GM23338 (cell line): Measurements from ENCODE around the gene TXNRD1. TPM values are rescaled to one million over a fixed set of nuclear protein-coding genes. Genes with fewer than 3 reads are reported as not detected.

Experiments used
- ATAC-seq: fragments of 200-7000 bp; cut with Tn5 transposase; 3 replicates; pipeline ENCODE4 v1.9.1; 2020
- DNase-seq: peaks from one replicate; pipeline ENCODE4 v3.0.0-alpha.2; 2015; ENCODE audit warnings: low spot score
- H2AFZ ChIP-seq: fragments of 200-600 bp; sonication (generic); 2 replicates; pipeline ENCODE4 v1.8.0; 2016; ENCODE audit warnings: antibody characterized with exemption, mild to moderate bottlenecking, moderate library complexity
- H3F3A ChIP-seq: fragments of 200-600 bp; sonication (generic); replicated peaks from 2 replicates; pipeline ENCODE4 v1.8.0; 2017; ENCODE audit warnings: antibody characterized with exemption, mixed run types, low read depth
- H3K27ac ChIP-seq: fragments of 200-600 bp; sonication (generic); 2 replicates; pipeline ENCODE4 v1.6.1; 2016; ENCODE audit warnings: low read depth
- H3K27me3 ChIP-seq: fragments of 200-600 bp; sonication (generic); 2 replicates; pipeline ENCODE4 v1.8.0; 2016; ENCODE audit warnings: mild to moderate bottlenecking, mixed run types, moderate library complexity; ENCODE audit not compliant: insufficient read depth
- H3K36me3 ChIP-seq: fragments of 200-600 bp; sonication (generic); 2 replicates; pipeline ENCODE4 v1.8.0; 2016; ENCODE audit warnings: mild to moderate bottlenecking; ENCODE audit not compliant: insufficient read depth
- H3K4me1 ChIP-seq: fragments of 200-600 bp; sonication (generic); 2 replicates; pipeline ENCODE4 v1.8.0; 2016; ENCODE audit warnings: mild to moderate bottlenecking, moderate library complexity; ENCODE audit not compliant: insufficient read depth
- H3K4me2 ChIP-seq: fragments of 200-600 bp; sonication (generic); 2 replicates; pipeline ENCODE4 v1.7.1; 2017; ENCODE audit warnings: mixed run types
- H3K4me3 ChIP-seq: fragments of 200-600 bp; sonication (generic); 2 replicates; pipeline ENCODE4 v1.6.1; 2016; ENCODE audit warnings: mixed run types
- H3K79me2 ChIP-seq: fragments of 200-600 bp; sonication (generic); replicated peaks from 2 replicates; pipeline ENCODE4 v1.8.0; 2017; ENCODE audit warnings: mild to moderate bottlenecking; ENCODE audit not compliant: insufficient read depth
- H3K9me2 ChIP-seq: fragments of 200-600 bp; sonication (generic); 2 replicates; pipeline ENCODE4 v1.8.0; 2017; ENCODE audit not compliant: insufficient read depth
- H4K20me1 ChIP-seq: fragments of 200-600 bp; sonication (generic); replicated peaks from 2 replicates; pipeline ENCODE4 v1.8.0; 2017; ENCODE audit warnings: mild to moderate bottlenecking; ENCODE audit not compliant: insufficient read depth
- H3K27ac Mint-ChIP-seq: 2 replicates; pipeline ENCODE4 v1.8.0; 2020; ENCODE audit warnings: inconsistent platforms, mild to moderate bottlenecking, moderate library complexity, mixed read lengths
- H3K27me3 Mint-ChIP-seq: 3 replicates; pipeline ENCODE4 v1.8.0; 2022; ENCODE audit warnings: low read depth, mild to moderate bottlenecking, moderate library complexity, mixed read lengths, inconsistent platforms; ENCODE audit not compliant: insufficient read depth, poor library complexity
- H3K36me3 Mint-ChIP-seq: 3 replicates; pipeline ENCODE4 v1.8.0; 2021; ENCODE audit warnings: low read depth, mild to moderate bottlenecking, inconsistent platforms, moderate library complexity, mixed read lengths
- H3K4me1 Mint-ChIP-seq: 3 replicates; pipeline ENCODE4 v1.8.0; 2020; ENCODE audit warnings: mild to moderate bottlenecking, inconsistent platforms, mixed read lengths
- H3K4me3 Mint-ChIP-seq: 3 replicates; pipeline ENCODE4 v1.8.0; 2021; ENCODE audit warnings: moderate library complexity, mild to moderate bottlenecking, inconsistent platforms, mixed read lengths
- H3K9me3 Mint-ChIP-seq: 3 replicates; pipeline ENCODE4 v1.8.0; 2020; ENCODE audit warnings: moderate library complexity, mild to moderate bottlenecking, inconsistent platforms, mixed read lengths
- CTCF ChIP-seq, 2 experiments: fragments of 200-600 bp in 1 of 2; sonication (generic) in 1 of 2; conservative IDR thresholded peaks; 2 replicates each; pipeline versions ENCODE4 v1.5.1 to v1.6.1; 2016 to 2017; ENCODE audit warnings: antibody characterized with exemption in 2 of 2, low read depth in 2 of 2, mild to moderate bottlenecking in 2 of 2, moderate library complexity in 1 of 2
- EZH2 ChIP-seq: fragments of 200-600 bp; sonication (generic); IDR thresholded peaks from one replicate; pipeline ENCODE4 v1.8.0; 2017; ENCODE audit warnings: antibody characterized with exemption, mild to moderate bottlenecking, low read depth; ENCODE audit not compliant: unreplicated experiment
- EZH2phosphoT487 ChIP-seq: fragments of 200-600 bp; sonication (generic); IDR thresholded peaks from one replicate; pipeline ENCODE4 v1.8.1; 2018; ENCODE audit warnings: antibody characterized with exemption; ENCODE audit not compliant: unreplicated experiment
- NANOG ChIP-seq: IDR thresholded peaks from 2 replicates; pipeline ENCODE4 v1.6.1; 2016; ENCODE audit warnings: antibody characterized with exemption, borderline replicate concordance
- POLR2AphosphoS5 ChIP-seq: IDR thresholded peaks from 2 replicates; pipeline ENCODE4 v1.6.1; 2016; ENCODE audit warnings: antibody characterized with exemption, low read depth
- STAT1 ChIP-seq: IDR thresholded peaks from one replicate; pipeline ENCODE4 v1.6.1; 2016; ENCODE audit warnings: antibody characterized with exemption; ENCODE audit not compliant: unreplicated experiment
- ZNF114 ChIP-seq: fragments of 250-450 bp; sonication (Bioruptor Pico); IDR thresholded peaks from 2 replicates; pipeline ENCODE4 v1.5.0; 2020; ENCODE audit warnings: mild to moderate bottlenecking, moderate library complexity
- ZNF331 ChIP-seq: fragments of 250-450 bp; sonication (Bioruptor Pico); IDR thresholded peaks from 2 replicates; pipeline ENCODE4 v1.5.0; 2020; ENCODE audit warnings: low read depth, mild to moderate bottlenecking, moderate library complexity
- polyA plus RNA-seq: library from polyadenylated mRNA; unstranded; fragments of >200 nt; fragmentation: Nextera tagmentation; extraction: Ambion mirVana; gene quantifications from 2 replicates; pipeline ENCODE4 v1.2.1, GENCODE V29; 2016
- total RNA-seq: library from RNA; depleted of rRNA; stranded (reverse); fragments of >200 nt; shearing (Covaris generic); gene quantifications from 2 replicates; pipeline ENCODE4 v1.2.3, GENCODE V29; 2014
- TF ChIP-seq, protein P1 (sequence below): IDR thresholded peaks from one replicate; pipeline ENCODE4 v1.6.1; 2018; ENCODE audit warnings: antibody characterized with exemption; ENCODE audit not compliant: unreplicated experiment
- TF ChIP-seq, protein P2 (sequence below): IDR thresholded peaks from 2 replicates; pipeline ENCODE4 v1.6.1; 2016; ENCODE audit warnings: antibody characterized with exemption

The TXNRD1 gene
- total and polyA plus RNA-seq, 2 experiments from 2014 or later, result 115 to 127 TPM

GRCh38 chr12:104329707-104330532 is 114.3 kb downstream of the TXNRD1 start:
- H3K4me1 Mint-ChIP-seq, result no peaks in the 10 kb centered on the region
- H3K4me3 Mint-ChIP-seq, result no peak overlapping the region
- no peaks in the 10 kb centered on the region for H3K9me3 Mint-ChIP-seq
- Histone ChIP-seq H3K4me2 (no peak overlapping the region), H3K27ac (peak overlapping the region; percentile 22; the same call in 1 of the 2 replicates), H3K4me3 (no peak overlapping the region), H3K27me3 (no peaks in the 10 kb centered on the region), H3K4me1 (no peaks in the 10 kb centered on the region), H3K9me2 (no peaks in the 10 kb centered on the region), H3K79me2 (no peaks in the 10 kb centered on the region; the same call in 1 of the 2 replicates), H3F3A (no peaks in the 10 kb centered on the region), H3K36me3 (peaks cover 44% of the 10 kb centered on the region), H4K20me1 (peaks cover 12% of the 10 kb centered on the region; the same call in 1 of the 2 replicates), H2AFZ (no peak overlapping the region)
- no peak for TF ChIP-seq EZH2
- no peak for TF ChIP-seq NANOG
- TF ChIP-seq, protein P1, sequence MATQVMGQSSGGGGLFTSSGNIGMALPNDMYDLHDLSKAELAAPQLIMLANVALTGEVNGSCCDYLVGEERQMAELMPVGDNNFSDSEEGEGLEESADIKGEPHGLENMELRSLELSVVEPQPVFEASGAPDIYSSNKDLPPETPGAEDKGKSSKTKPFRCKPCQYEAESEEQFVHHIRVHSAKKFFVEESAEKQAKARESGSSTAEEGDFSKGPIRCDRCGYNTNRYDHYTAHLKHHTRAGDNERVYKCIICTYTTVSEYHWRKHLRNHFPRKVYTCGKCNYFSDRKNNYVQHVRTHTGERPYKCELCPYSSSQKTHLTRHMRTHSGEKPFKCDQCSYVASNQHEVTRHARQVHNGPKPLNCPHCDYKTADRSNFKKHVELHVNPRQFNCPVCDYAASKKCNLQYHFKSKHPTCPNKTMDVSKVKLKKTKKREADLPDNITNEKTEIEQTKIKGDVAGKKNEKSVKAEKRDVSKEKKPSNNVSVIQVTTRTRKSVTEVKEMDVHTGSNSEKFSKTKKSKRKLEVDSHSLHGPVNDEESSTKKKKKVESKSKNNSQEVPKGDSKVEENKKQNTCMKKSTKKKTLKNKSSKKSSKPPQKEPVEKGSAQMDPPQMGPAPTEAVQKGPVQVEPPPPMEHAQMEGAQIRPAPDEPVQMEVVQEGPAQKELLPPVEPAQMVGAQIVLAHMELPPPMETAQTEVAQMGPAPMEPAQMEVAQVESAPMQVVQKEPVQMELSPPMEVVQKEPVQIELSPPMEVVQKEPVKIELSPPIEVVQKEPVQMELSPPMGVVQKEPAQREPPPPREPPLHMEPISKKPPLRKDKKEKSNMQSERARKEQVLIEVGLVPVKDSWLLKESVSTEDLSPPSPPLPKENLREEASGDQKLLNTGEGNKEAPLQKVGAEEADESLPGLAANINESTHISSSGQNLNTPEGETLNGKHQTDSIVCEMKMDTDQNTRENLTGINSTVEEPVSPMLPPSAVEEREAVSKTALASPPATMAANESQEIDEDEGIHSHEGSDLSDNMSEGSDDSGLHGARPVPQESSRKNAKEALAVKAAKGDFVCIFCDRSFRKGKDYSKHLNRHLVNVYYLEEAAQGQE, result no peak
- no peak for TF ChIP-seq POLR2AphosphoS5
- TF ChIP-seq CTCF (conservative IDR thresholded peaks at IDR 0.05; ENCODE audit: low read depth in 2 of 2), result no peak
- no peak for TF ChIP-seq STAT1
- TF ChIP-seq, protein P2, sequence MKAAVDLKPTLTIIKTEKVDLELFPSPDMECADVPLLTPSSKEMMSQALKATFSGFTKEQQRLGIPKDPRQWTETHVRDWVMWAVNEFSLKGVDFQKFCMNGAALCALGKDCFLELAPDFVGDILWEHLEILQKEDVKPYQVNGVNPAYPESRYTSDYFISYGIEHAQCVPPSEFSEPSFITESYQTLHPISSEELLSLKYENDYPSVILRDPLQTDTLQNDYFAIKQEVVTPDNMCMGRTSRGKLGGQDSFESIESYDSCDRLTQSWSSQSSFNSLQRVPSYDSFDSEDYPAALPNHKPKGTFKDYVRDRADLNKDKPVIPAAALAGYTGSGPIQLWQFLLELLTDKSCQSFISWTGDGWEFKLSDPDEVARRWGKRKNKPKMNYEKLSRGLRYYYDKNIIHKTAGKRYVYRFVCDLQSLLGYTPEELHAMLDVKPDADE, result no peak
- TF ChIP-seq ZNF331 (CRISPR knock-in tag), result no peak
- TF ChIP-seq EZH2phosphoT487, result no peak
- no peak for TF ChIP-seq ZNF114 (CRISPR knock-in tag)
- ATAC-seq, result no peak
- H3K27ac Mint-ChIP-seq, result no peak overlapping the region
- peaks cover 64% of the 10 kb centered on the region for H3K36me3 Mint-ChIP-seq
- no peak for DNase-seq
- H3K27me3 Mint-ChIP-seq, result no peaks in the 10 kb centered on the region
